OCI-LY7 (cell line): ENCODE results near the gene ZW10.

Experiments
- CTCF ChIP-seq: fragments of 200-600 bp; sonication (generic); conservative IDR thresholded peaks from 2 replicates; pipeline ENCODE4 v1.5.1; 2014; ENCODE audit warnings: mild to moderate bottlenecking, antibody characterized with exemption, low read length, moderate library complexity, mixed read lengths
- EZH2phosphoT487 ChIP-seq: fragments of 200-600 bp; sonication (generic); IDR thresholded peaks from 2 replicates; pipeline ENCODE4 v1.6.1; 2018; ENCODE audit warnings: low read depth, borderline replicate concordance, mild to moderate bottlenecking, mixed run types, antibody characterized with exemption, low read length, moderate library complexity, mixed read lengths

- no peak for TF ChIP-seq CTCF
- TF ChIP-seq EZH2phosphoT487 = no peak
Observed at GRCh38 chr11:113722934-113723333, 50.6 kb downstream of the ZW10 start.
